ENCODE results near the gene COQ10A. TPM values are rescaled to one million over a fixed set of nuclear protein-coding genes. Genes with fewer than 3 reads are reported as not detected.
A peak's percentile ranks its signal among the peaks of the same experiment; 100 is the strongest.

The COQ10A gene
- total RNA-seq, 1 experiment from 2014 or later, result 13.4 TPM

GRCh38 chr12:56315622-56316473 lies 49.1 kb downstream of the COQ10A start, which contains the start of gene CNPY2:
TSS of gene CNPY2 (minus strand) at chr12:56315988. CDS start at chr12:56315217, 771 bp downstream.
- peak; percentile 99 for DNase-seq (ENCODE audit: low read depth)

GRCh38 chr12:56317675-56318074 lies 50.9 kb downstream of the COQ10A start:
- DNase-seq (ENCODE audit: low read depth), result no peak

Other genes starting within 250 kb of the COQ10A start
- gene IKZF4, start 245.9 kb upstream of the COQ10A start, total RNA-seq (2014; rRNA removed; shearing (Covaris generic)), result 0.12 and 0.40 TPM in 2 replicates
- 1,984 and 2,181 TPM in 2 replicates for gene RPS26, start 225.0 kb upstream of the COQ10A start, total RNA-seq (2014; rRNA removed; shearing (Covaris generic))
- 0.63 TPM in 1 of 2 replicates, not detected in the other for gene ERBB3, start 186.8 kb upstream of the COQ10A start, total RNA-seq (2014; rRNA removed; shearing (Covaris generic))
- 384 and 456 TPM in 2 replicates for gene PA2G4, start 162.4 kb upstream of the COQ10A start, total RNA-seq (2014; rRNA removed; shearing (Covaris generic))
- 4,200 and 4,689 TPM in 2 replicates for gene RPL41, start 150.3 kb upstream of the COQ10A start, total RNA-seq (2014; rRNA removed; shearing (Covaris generic))
- 2.5 and 3.5 TPM in 2 replicates for gene ZC3H10, start 148.7 kb upstream of the COQ10A start, total RNA-seq (2014; rRNA removed; shearing (Covaris generic))
- gene ESYT1, start 138.7 kb upstream of the COQ10A start, total RNA-seq (2014; rRNA removed; shearing (Covaris generic)), result 54.3 and 69.6 TPM in 2 replicates
- gene MYL6B, start 114.4 kb upstream of the COQ10A start, total RNA-seq (2014; rRNA removed; shearing (Covaris generic)), result 148 and 156 TPM in 2 replicates
- 2,203 and 2,674 TPM in 2 replicates for gene MYL6, start 108.6 kb upstream of the COQ10A start, total RNA-seq (2014; rRNA removed; shearing (Covaris generic))
- 25.6 and 26.1 TPM in 2 replicates for gene SMARCC2, start 77.5 kb upstream of the COQ10A start, total RNA-seq (2014; rRNA removed; shearing (Covaris generic))
- gene RNF41, start 45.0 kb upstream of the COQ10A start, total RNA-seq (2014; rRNA removed; shearing (Covaris generic)), result 48.1 and 52.3 TPM in 2 replicates
- 77.9 and 78.2 TPM in 2 replicates for gene NABP2, start 42.6 kb upstream of the COQ10A start, total RNA-seq (2014; rRNA removed; shearing (Covaris generic))
- gene SLC39A5, start 36.9 kb upstream of the COQ10A start, total RNA-seq (2014; rRNA removed; shearing (Covaris generic)), result 0.11 TPM in 1 of 2 replicates, not detected in the other
- 9.1 and 9.5 TPM in 2 replicates for gene ANKRD52, start 8.6 kb upstream of the COQ10A start, total RNA-seq (2014; rRNA removed; shearing (Covaris generic))
- 95.8 and 112 TPM in 2 replicates for gene CS, start 33.4 kb downstream of the COQ10A start, total RNA-seq (2014; rRNA removed; shearing (Covaris generic))
- 136 and 177 TPM in 2 replicates for gene CNPY2, start 49.0 kb downstream of the COQ10A start, total RNA-seq (2014; rRNA removed; shearing (Covaris generic))
- gene PAN2, start 67.1 kb downstream of the COQ10A start, total RNA-seq (2014; rRNA removed; shearing (Covaris generic)), result 18.3 and 19.9 TPM in 2 replicates
- gene IL23A, start 71.9 kb downstream of the COQ10A start, total RNA-seq (2014; rRNA removed; shearing (Covaris generic)), result 1.1 TPM in 1 of 2 replicates, not detected in the other
- 41.4 and 47.1 TPM in 2 replicates for gene STAT2, start 93.2 kb downstream of the COQ10A start, total RNA-seq (2014; rRNA removed; shearing (Covaris generic))
- 0.40 TPM in 1 of 2 replicates, not detected in the other for gene APOF, start 95.9 kb downstream of the COQ10A start, total RNA-seq (2014; rRNA removed; shearing (Covaris generic))
- 10.4 and 14.1 TPM in 2 replicates for gene TIMELESS, start 182.5 kb downstream of the COQ10A start, total RNA-seq (2014; rRNA removed; shearing (Covaris generic))
- gene MIP, start 187.7 kb downstream of the COQ10A start, total RNA-seq (2014; rRNA removed; shearing (Covaris generic)), result not detected in 2 replicates
- gene SPRYD4, start 201.6 kb downstream of the COQ10A start, total RNA-seq (2014; rRNA removed; shearing (Covaris generic)), result 2.9 and 3.2 TPM in 2 replicates
- gene GLS2, start 221.2 kb downstream of the COQ10A start, total RNA-seq (2014; rRNA removed; shearing (Covaris generic)), result 5.4 TPM in 1 of 2 replicates, not detected in the other

All from Daoy (cell line).